ENCODE data around the gene SERPINB13.

SERPINB13 gene

DNA sequence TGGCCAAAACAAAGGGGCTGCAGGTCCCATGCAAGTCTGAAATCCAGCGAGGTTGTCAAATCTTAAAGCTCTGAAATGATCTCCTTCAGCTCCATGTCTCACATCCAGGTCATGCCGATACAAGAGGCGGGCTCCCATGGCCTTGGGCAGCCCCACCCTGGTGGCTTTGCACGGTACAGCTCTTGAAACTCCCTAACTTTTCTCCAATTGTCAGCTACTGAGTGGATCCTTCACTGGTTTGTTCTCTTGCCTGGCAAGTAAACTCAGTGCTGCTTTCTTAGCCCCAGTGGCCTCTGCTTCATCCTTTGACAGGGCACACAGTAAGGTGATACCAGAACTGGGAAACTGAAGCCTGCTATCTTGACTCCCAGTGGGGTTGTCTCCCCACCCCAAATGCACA, 26.3 kb downstream of the SERPINB13 start:
- no peak for ATAC-seq
- TF ChIP-seq BACH2 (CRISPR knock-in tag; IDR thresholded peaks at IDR 0.05; ENCODE audit: borderline replicate concordance) = no peak

DNA sequence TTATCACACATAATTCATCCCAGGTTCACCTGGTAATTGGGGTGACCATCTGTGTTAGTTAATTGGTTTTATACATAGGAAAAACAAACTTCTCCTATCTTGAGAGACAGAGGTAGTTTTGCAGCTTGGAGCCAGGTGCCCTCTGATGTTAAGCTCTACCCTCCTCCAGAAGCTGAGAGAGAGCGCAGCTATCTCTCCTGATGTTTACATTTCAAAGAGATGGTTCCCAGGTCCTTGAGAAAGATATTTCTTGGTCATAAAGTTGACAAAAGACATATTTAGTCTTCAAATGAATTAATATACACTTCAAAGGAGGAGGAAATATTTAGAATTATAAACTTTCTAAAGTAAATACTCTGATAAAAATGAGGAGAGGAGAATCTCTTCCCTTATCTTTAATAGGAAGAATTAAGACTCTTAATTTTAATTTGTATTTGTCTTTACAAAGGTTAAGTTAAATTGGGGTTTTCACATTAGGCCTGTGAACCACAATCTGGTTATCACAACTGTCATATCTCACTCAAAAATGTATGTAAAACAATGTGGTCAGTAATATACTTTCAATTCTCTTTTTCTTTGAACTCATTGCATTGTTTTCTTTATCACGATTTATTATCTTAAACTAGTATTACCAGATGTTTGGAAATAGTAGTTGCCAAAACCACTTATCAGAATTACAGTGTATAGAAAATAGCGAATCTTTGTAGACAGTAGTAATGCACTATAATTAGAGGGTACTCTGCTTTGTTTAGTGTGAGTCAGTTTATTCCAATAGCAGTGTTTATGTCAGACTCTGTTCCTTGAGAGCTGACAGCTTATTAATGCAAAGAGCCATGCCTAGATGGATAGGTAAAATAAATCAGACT, 30.1 kb downstream of the SERPINB13 start:
- TF ChIP-seq GLIS3 (CRISPR knock-in tag; IDR thresholded peaks at IDR 0.05) = no peak
- ATAC-seq = no peak

DNA sequence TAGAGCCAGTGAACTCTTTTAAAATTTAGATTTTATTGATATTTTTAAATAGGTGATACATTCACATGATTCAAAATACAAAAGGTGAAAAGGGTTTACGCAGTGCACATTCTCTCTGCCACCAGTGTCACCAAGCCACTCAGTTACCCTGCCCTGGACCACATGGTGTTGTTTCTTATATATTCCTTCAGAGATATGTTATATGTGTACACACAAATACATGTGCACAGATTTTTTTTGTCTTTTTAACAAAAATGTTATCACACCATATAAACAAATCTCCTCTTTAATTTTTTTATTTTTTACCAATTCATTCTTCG, 30.7 kb downstream of the SERPINB13 start:
- ATAC-seq = no peak
- no peak for TF ChIP-seq ZC3H10 (CRISPR knock-in tag; IDR thresholded peaks at IDR 0.05)
- TF ChIP-seq, protein P1, sequence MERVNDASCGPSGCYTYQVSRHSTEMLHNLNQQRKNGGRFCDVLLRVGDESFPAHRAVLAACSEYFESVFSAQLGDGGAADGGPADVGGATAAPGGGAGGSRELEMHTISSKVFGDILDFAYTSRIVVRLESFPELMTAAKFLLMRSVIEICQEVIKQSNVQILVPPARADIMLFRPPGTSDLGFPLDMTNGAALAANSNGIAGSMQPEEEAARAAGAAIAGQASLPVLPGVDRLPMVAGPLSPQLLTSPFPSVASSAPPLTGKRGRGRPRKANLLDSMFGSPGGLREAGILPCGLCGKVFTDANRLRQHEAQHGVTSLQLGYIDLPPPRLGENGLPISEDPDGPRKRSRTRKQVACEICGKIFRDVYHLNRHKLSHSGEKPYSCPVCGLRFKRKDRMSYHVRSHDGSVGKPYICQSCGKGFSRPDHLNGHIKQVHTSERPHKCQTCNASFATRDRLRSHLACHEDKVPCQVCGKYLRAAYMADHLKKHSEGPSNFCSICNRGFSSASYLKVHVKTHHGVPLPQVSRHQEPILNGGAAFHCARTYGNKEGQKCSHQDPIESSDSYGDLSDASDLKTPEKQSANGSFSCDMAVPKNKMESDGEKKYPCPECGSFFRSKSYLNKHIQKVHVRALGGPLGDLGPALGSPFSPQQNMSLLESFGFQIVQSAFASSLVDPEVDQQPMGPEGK (CRISPR knock-in tag; IDR thresholded peaks at IDR 0.05; ENCODE audit: borderline replicate concordance) = no peak
- no peak for TF ChIP-seq ESRRG (CRISPR knock-in tag; IDR thresholded peaks at IDR 0.05)
- TF ChIP-seq, protein P2, sequence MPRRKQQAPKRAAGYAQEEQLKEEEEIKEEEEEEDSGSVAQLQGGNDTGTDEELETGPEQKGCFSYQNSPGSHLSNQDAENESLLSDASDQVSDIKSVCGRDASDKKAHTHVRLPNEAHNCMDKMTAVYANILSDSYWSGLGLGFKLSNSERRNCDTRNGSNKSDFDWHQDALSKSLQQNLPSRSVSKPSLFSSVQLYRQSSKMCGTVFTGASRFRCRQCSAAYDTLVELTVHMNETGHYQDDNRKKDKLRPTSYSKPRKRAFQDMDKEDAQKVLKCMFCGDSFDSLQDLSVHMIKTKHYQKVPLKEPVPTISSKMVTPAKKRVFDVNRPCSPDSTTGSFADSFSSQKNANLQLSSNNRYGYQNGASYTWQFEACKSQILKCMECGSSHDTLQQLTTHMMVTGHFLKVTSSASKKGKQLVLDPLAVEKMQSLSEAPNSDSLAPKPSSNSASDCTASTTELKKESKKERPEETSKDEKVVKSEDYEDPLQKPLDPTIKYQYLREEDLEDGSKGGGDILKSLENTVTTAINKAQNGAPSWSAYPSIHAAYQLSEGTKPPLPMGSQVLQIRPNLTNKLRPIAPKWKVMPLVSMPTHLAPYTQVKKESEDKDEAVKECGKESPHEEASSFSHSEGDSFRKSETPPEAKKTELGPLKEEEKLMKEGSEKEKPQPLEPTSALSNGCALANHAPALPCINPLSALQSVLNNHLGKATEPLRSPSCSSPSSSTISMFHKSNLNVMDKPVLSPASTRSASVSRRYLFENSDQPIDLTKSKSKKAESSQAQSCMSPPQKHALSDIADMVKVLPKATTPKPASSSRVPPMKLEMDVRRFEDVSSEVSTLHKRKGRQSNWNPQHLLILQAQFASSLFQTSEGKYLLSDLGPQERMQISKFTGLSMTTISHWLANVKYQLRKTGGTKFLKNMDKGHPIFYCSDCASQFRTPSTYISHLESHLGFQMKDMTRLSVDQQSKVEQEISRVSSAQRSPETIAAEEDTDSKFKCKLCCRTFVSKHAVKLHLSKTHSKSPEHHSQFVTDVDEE (CRISPR knock-in tag; IDR thresholded peaks at IDR 0.05) = no peak
- no peak for TF ChIP-seq ZNF565 (CRISPR knock-in tag; conservative IDR thresholded peaks at IDR 0.05; ENCODE audit: low read depth)
- no peak for TF ChIP-seq PPARA (CRISPR knock-in tag; IDR thresholded peaks at IDR 0.05; ENCODE audit: borderline replicate concordance)

DNA sequence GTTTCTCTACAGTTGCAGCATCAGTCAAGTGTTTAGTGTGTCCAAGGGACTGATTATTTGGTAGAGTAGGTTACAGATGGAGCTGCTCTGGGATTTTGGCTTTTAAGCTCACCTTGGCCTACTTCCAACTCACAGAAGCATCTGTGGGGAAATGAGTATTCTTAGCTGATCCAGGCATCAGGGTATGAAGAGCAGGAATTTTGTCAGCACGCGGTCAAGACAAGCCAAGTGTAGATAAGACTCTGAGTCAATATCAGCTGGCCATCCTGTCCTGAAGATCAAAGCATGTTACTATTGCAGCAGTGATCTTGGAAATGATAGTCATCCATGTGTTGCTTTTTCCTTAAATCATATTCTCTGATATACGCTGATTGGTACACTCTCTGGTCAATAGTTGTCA, 32.5 kb downstream of the SERPINB13 start:
- TF ChIP-seq ISL1 (CRISPR knock-in tag; IDR thresholded peaks at IDR 0.05) = no peak
- TF ChIP-seq ZNF565 (CRISPR knock-in tag; conservative IDR thresholded peaks at IDR 0.05; ENCODE audit: low read depth) = no peak
- no peak for TF ChIP-seq TCF4 (CRISPR knock-in tag; IDR thresholded peaks at IDR 0.05; ENCODE audit: borderline replicate concordance)
- TF ChIP-seq ZFP30 (CRISPR knock-in tag; IDR thresholded peaks at IDR 0.05) = no peak
- no peak for TF ChIP-seq ARNTL (CRISPR knock-in tag; IDR thresholded peaks at IDR 0.05; ENCODE audit: borderline replicate concordance, low read depth)
- TF ChIP-seq SNAI2 (CRISPR knock-in tag; IDR thresholded peaks at IDR 0.05) = no peak
- no peak for TF ChIP-seq GLIS3 (CRISPR knock-in tag; IDR thresholded peaks at IDR 0.05)
- TF ChIP-seq ZNF70 (CRISPR knock-in tag; IDR thresholded peaks at IDR 0.05) = no peak
- TF ChIP-seq, protein P3, sequence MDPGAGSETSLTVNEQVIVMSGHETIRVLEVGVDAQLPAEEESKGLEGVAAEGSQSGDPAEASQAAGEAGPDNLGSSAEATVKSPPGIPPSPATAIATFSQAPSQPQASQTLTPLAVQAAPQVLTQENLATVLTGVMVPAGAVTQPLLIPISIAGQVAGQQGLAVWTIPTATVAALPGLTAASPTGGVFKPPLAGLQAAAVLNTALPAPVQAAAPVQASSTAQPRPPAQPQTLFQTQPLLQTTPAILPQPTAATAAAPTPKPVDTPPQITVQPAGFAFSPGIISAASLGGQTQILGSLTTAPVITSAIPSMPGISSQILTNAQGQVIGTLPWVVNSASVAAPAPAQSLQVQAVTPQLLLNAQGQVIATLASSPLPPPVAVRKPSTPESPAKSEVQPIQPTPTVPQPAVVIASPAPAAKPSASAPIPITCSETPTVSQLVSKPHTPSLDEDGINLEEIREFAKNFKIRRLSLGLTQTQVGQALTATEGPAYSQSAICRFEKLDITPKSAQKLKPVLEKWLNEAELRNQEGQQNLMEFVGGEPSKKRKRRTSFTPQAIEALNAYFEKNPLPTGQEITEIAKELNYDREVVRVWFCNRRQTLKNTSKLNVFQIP (CRISPR knock-in tag; IDR thresholded peaks at IDR 0.05; ENCODE audit: borderline replicate concordance, low read depth) = no peak
- TF ChIP-seq ESRRG (CRISPR knock-in tag; IDR thresholded peaks at IDR 0.05) = no peak
- no peak for TF ChIP-seq TOX (CRISPR knock-in tag; IDR thresholded peaks at IDR 0.05; ENCODE audit: borderline replicate concordance)
- no peak for ATAC-seq

DNA sequence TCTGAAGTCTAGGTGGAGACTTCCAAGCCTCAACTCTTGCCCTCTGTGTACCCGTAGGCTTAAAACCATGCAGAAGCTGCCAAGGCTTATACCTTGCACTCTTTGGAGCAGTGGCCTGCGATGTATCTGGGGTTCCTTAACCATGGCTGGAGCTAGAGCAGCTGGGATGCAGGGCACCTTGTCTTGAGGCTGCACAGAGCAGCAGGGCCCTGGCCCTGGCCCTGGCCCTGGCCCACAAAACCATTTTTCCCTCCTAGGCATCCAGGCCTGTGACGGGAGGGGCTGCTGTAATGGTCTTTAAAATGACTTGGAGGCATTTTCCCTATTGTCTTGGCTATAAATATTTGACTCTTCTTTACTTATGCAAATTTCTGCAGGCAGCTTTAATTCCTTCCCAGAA, 37.7 kb downstream of the SERPINB13 start:
- no peak for TF ChIP-seq ZNF565 (CRISPR knock-in tag; conservative IDR thresholded peaks at IDR 0.05; ENCODE audit: low read depth)
- no peak for TF ChIP-seq TOX (CRISPR knock-in tag; IDR thresholded peaks at IDR 0.05; ENCODE audit: borderline replicate concordance)
- no peak for TF ChIP-seq OSR1 (CRISPR knock-in tag; IDR thresholded peaks at IDR 0.05)
- TF ChIP-seq GLIS3 (CRISPR knock-in tag; IDR thresholded peaks at IDR 0.05) = no peak
- no peak for TF ChIP-seq TCF4 (CRISPR knock-in tag; IDR thresholded peaks at IDR 0.05; ENCODE audit: borderline replicate concordance)
- no peak for TF ChIP-seq SNAI2 (CRISPR knock-in tag; IDR thresholded peaks at IDR 0.05)
- TF ChIP-seq, protein P4, sequence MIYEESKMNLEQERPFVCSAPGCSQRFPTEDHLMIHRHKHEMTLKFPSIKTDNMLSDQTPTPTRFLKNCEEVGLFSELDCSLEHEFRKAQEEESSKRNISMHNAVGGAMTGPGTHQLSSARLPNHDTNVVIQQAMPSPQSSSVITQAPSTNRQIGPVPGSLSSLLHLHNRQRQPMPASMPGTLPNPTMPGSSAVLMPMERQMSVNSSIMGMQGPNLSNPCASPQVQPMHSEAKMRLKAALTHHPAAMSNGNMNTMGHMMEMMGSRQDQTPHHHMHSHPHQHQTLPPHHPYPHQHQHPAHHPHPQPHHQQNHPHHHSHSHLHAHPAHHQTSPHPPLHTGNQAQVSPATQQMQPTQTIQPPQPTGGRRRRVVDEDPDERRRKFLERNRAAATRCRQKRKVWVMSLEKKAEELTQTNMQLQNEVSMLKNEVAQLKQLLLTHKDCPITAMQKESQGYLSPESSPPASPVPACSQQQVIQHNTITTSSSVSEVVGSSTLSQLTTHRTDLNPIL (CRISPR knock-in tag; IDR thresholded peaks at IDR 0.05; ENCODE audit: low read depth) = no peak
- no peak for TF ChIP-seq ESRRG (CRISPR knock-in tag; IDR thresholded peaks at IDR 0.05)
- TF ChIP-seq, protein P3 (CRISPR knock-in tag; IDR thresholded peaks at IDR 0.05; ENCODE audit: borderline replicate concordance, low read depth) = no peak
- no peak for TF ChIP-seq ZC3H10 (CRISPR knock-in tag; IDR thresholded peaks at IDR 0.05)
- TF ChIP-seq ZNF8 (CRISPR knock-in tag; IDR thresholded peaks at IDR 0.05) = no peak
- no peak for TF ChIP-seq ZFP30 (CRISPR knock-in tag; IDR thresholded peaks at IDR 0.05)
- no peak for TF ChIP-seq RARB (CRISPR knock-in tag; IDR thresholded peaks at IDR 0.05)
- no peak for TF ChIP-seq PPARA (CRISPR knock-in tag; IDR thresholded peaks at IDR 0.05; ENCODE audit: borderline replicate concordance)
- no peak for TF ChIP-seq ARNTL (CRISPR knock-in tag; IDR thresholded peaks at IDR 0.05; ENCODE audit: borderline replicate concordance, low read depth)
- TF ChIP-seq ISL1 (CRISPR knock-in tag; IDR thresholded peaks at IDR 0.05) = no peak
- TF ChIP-seq, protein P2 (CRISPR knock-in tag; IDR thresholded peaks at IDR 0.05) = no peak
- no peak for TF ChIP-seq ZNF70 (CRISPR knock-in tag; IDR thresholded peaks at IDR 0.05)
- no peak for ATAC-seq

All from SK-N-SH treated with all-trans-retinoic acid at 6 μM for 48 hours (cell line).